Measurements from ENCODE around the gene B4GALNT4.
"Not testable (repeated sequence)": the region's sequence is repeated elsewhere in the genome, so short reads cannot be mapped to it uniquely, and the experiment has no call there.

DNA sequence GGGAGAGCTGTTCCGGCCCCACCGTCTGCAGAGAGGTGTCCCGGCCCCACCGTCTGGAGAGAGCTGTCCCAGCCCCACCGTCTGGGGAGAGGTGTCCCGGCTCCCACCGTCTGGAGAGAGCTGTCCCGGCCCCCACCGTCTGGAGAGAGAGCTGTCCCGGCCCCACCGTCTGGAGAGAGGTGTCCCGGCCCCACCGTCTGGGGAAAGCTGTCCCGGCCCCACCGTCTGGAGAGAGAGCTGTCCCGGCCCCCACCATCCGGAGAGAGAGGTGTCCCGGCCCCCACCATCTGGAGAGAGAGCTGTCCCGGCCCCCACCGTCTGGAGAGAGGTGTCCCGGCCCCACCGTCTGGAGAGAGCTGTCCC lies 5.9 kb upstream of the B4GALNT4 start:
- TF ChIP-seq, protein P1, sequence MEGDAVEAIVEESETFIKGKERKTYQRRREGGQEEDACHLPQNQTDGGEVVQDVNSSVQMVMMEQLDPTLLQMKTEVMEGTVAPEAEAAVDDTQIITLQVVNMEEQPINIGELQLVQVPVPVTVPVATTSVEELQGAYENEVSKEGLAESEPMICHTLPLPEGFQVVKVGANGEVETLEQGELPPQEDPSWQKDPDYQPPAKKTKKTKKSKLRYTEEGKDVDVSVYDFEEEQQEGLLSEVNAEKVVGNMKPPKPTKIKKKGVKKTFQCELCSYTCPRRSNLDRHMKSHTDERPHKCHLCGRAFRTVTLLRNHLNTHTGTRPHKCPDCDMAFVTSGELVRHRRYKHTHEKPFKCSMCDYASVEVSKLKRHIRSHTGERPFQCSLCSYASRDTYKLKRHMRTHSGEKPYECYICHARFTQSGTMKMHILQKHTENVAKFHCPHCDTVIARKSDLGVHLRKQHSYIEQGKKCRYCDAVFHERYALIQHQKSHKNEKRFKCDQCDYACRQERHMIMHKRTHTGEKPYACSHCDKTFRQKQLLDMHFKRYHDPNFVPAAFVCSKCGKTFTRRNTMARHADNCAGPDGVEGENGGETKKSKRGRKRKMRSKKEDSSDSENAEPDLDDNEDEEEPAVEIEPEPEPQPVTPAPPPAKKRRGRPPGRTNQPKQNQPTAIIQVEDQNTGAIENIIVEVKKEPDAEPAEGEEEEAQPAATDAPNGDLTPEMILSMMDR (IDR thresholded peaks at IDR 0.05), result not testable (repeated sequence)
- TF ChIP-seq EP300, POLR2AphosphoS5, POLR2A (IDR thresholded peaks at IDR 0.05): not testable (repeated sequence)
